ENCODE measurements around the gene SLC48A1. TPM values are rescaled to one million over a fixed set of nuclear protein-coding genes. Genes with fewer than 3 reads are reported as not detected.
A peak's percentile ranks its signal among the peaks of the same experiment; 100 is the strongest.

The SLC48A1 gene
- total RNA-seq, 1 experiment from 2014 or later, result 20.0 TPM

DNA sequence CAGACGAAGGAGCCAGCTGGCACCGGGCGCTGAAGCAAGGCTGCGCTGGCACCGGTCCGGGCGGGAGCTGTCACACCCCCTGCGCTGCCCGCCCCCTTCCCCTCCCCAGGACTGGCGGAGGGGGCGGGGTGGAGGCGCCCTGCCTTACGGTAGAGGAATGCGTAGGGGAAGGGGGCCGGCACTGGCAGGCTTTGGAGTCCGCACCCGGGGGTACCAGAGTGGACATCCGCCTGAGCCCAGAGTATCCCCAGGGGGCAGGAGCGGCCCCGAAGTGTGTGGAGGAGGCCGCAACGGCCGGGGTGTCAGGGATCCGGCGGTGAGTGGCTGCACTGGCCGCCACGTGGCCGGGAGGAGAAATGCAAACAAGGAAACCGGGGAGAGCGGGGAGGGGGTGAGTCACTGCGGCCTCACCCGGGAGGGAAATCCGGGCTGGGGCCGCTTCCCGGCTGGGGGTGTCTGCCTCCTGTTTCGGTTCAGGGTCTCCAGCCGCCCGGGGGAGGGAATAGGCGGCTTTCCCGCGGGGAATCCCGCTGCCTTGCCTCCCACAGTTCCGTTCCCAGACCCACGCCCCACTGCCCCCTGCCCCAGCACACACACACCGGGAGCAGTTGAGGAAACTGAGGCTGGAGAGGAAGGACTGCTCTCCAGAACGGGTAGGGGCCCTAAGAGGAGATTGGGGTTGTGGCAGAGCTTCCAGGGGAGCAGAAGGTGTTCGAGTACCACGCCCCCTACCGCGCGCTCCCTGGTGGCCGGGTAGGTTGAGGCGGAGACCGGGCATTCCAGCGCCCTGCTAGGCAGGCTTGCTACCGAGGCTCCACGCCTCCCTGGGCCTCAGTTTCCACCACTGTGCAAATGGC is 14.0 kb upstream of the SLC48A1 start, which contains the start of gene RAPGEF3:
Gene RAPGEF3, minus strand, starts transcription at position 47 of the 857 bp plus-strand sequence. CDS start 324 bp downstream, outside the sequence.
- Histone ChIP-seq H3K4me3 (replicated peaks in 1 of 2; ENCODE audit: low read depth in 1 of 2, low read length in 2 of 2) (peak within 1 kb of the TSS; percentile 65 to 73), H3K9me3 (ENCODE audit: control insufficient read depth in 1 of 2, insufficient read depth in 1 of 2, low read depth in 1 of 2, low read length in 2 of 2) (no peaks in the 10 kb centered on the region), H3K9ac (ENCODE audit: low read length) (peak within 1 kb of the TSS; percentile 73), H3K79me2 (ENCODE audit: insufficient read depth, low read length) (no peaks in the 10 kb centered on the region), H3K4me1 (ENCODE audit: control insufficient read depth in 1 of 2, insufficient read depth in 2 of 2, low read length in 2 of 2) (peaks cover 26 to 36% of the 10 kb centered on the region in 2 experiments), H3K9me2 (ENCODE audit: insufficient read depth) (no peaks in the 10 kb centered on the region), H3K27me3 (ENCODE audit: insufficient read depth, low read length) (no peaks in the 10 kb centered on the region), H2AFZ (ENCODE audit: low read depth, low read length, poor library complexity, severe bottlenecking) (peak within 1 kb of the TSS; percentile 97), H3K27ac (ENCODE audit: low read depth, low read length) (peak within 1 kb of the TSS; percentile 62), H3K36me3 (ENCODE audit: control insufficient read depth in 1 of 2, insufficient read depth in 2 of 2, low read length in 2 of 2) (no peaks in the 10 kb centered on the region), H3K4me2 (ENCODE audit: low read length) (peak within 1 kb of the TSS; percentile 100), H4K20me1 (ENCODE audit: insufficient read depth) (no peaks in the 10 kb centered on the region)
- peak; percentile 89 for ATAC-seq
- ChIA-PET CTCF (interaction anchor here (0.7 to 9.1 kb wide), 8 partner anchors 8 to 79 kb away, joined by 3 to 75 read pairs (median 6); partner anchors contain the start of gene SLC48A1), POLR2A (no interaction called here), RAD21 (ENCODE audit: low non-redundant PET in 1 of 2, low total read pairs in 2 of 2, uncharacterized antibody in 2 of 2, unreplicated experiment in 2 of 2) (interaction anchor here in 1 of 2 experiments (1.5 kb wide), 1 partner anchor 16 kb away, joined by 3 read pairs; no protein-coding TSS in a partner anchor)
- intact Hi-C loops (cut with micrococcal nuclease), result no loop called here
- no TSS peak for BruUV-seq (replicated peaks)
- DNase-seq (ENCODE audit: low read depth, low spot score), result no peak
- TF ChIP-seq REST (IDR thresholded peaks at IDR 0.05; ENCODE audit: low read depth) (no peak), SRF (IDR thresholded peaks at IDR 0.05; ENCODE audit: low read depth) (no peak), JUND (IDR thresholded peaks at IDR 0.05) (no peak), EGR1 (IDR thresholded peaks at IDR 0.05; ENCODE audit: low read depth) (no peak; the same call in 1 of the 2 replicates), SIN3A (IDR thresholded peaks at IDR 0.05; ENCODE audit: low read depth) (no peak), POLR2A (IDR thresholded peaks at IDR 0.05; ENCODE audit: borderline replicate concordance, extremely low read depth, insufficient read depth, insufficient read length) (no peak), EZH2 (IDR thresholded peaks at IDR 0.05) (no peak), ZNF274 (IDR thresholded peaks at IDR 0.05; ENCODE audit: low read depth, low read length) (no peak), FOSL1 (IDR thresholded peaks at IDR 0.05; ENCODE audit: low read depth) (no peak; the same call in 1 of the 2 replicates), CBX3 (IDR thresholded peaks at IDR 0.05; ENCODE audit: low read depth) (no peak), ZFX (IDR thresholded peaks at IDR 0.05) (0 out of 2 replicates have a peak, but pooled peaks have one; percentile 12), YY1 (IDR thresholded peaks at IDR 0.05; ENCODE audit: extremely low read depth, insufficient replicate concordance, low read depth, low read length) (no peak), SP1 (IDR thresholded peaks at IDR 0.05; ENCODE audit: low read depth) (no peak), TCF7L2 (IDR thresholded peaks at IDR 0.05; ENCODE audit: borderline replicate concordance, extremely low read depth, insufficient read depth, insufficient read length) (no peak), ZBTB33 (IDR thresholded peaks at IDR 0.05; ENCODE audit: extremely low read depth, insufficient replicate concordance, low read length) (no peak), RAD21 (IDR thresholded peaks at IDR 0.05; ENCODE audit: low read depth) (no peak; the same call in 1 of the 2 replicates), ELF1 (IDR thresholded peaks at IDR 0.05; ENCODE audit: borderline replicate concordance, low read depth) (no peak; the same call in 1 of the 2 replicates)
- TF ChIP-seq, protein P1, sequence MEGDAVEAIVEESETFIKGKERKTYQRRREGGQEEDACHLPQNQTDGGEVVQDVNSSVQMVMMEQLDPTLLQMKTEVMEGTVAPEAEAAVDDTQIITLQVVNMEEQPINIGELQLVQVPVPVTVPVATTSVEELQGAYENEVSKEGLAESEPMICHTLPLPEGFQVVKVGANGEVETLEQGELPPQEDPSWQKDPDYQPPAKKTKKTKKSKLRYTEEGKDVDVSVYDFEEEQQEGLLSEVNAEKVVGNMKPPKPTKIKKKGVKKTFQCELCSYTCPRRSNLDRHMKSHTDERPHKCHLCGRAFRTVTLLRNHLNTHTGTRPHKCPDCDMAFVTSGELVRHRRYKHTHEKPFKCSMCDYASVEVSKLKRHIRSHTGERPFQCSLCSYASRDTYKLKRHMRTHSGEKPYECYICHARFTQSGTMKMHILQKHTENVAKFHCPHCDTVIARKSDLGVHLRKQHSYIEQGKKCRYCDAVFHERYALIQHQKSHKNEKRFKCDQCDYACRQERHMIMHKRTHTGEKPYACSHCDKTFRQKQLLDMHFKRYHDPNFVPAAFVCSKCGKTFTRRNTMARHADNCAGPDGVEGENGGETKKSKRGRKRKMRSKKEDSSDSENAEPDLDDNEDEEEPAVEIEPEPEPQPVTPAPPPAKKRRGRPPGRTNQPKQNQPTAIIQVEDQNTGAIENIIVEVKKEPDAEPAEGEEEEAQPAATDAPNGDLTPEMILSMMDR (IDR thresholded peaks at IDR 0.05 in 2 of 3, conservative IDR thresholded peaks at IDR 0.05 in 1 of 3; ENCODE audit: borderline replicate concordance in 1 of 3, insufficient read depth in 1 of 3, low read depth in 2 of 3, low read length in 2 of 3), result peak; percentile 59 to 79 (median 72)
- TF ChIP-seq, protein P2, sequence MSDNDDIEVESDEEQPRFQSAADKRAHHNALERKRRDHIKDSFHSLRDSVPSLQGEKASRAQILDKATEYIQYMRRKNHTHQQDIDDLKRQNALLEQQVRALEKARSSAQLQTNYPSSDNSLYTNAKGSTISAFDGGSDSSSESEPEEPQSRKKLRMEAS (IDR thresholded peaks at IDR 0.05), result peak; percentile 90
